Breast epithelium (tissue), 4 donors: ENCODE results near the gene SPATA45. TPM values are rescaled to one million over a fixed set of nuclear protein-coding genes. Genes with fewer than 3 reads are reported as not detected.
"Not testable (repeated sequence)": the region's sequence is repeated elsewhere in the genome, so short reads cannot be mapped to it uniquely, and the experiment has no call there.

Experiments used
- DNase-seq, 2 donors: peaks; one replicate each; pipeline ENCODE4 v3.0.0-alpha.2; 2019; ENCODE audit warnings: low spot score in 2 of 2
- H3K27ac ChIP-seq, 2 donors: fragments of 200-600 bp; sonication (generic) in 1 of 2; one replicate each; pipeline ENCODE4 v1.5.1; 2016 to 2019; ENCODE audit warnings: mild to moderate bottlenecking in 1 of 2
- H3K27me3 ChIP-seq, 2 donors: fragments of 200-600 bp; sonication (generic) in 1 of 2; one replicate each; pipeline versions ENCODE4 v1.5.1 to v1.6.0; 2017 to 2019; ENCODE audit warnings: control low read depth in 1 of 2, mild to moderate bottlenecking in 1 of 2
- H3K36me3 ChIP-seq: fragments of 200-600 bp; one replicate; pipeline ENCODE4 v1.5.1; 2019
- H3K4me1 ChIP-seq, 2 donors: fragments of 200-600 bp; sonication (generic); one replicate each; pipeline ENCODE4 v1.5.1; 2016 to 2019; ENCODE audit warnings: control low read depth in 1 of 2
- H3K4me3 ChIP-seq, 3 donors: fragments of 200-600 bp; sonication (generic); 1 replicate in 2 of 3; 2 replicates in 1 of 3; pipeline ENCODE4 v1.5.1; 2016 to 2019; ENCODE audit warnings: mild to moderate bottlenecking in 3 of 3, moderate library complexity in 2 of 3
- H3K9me3 ChIP-seq, 2 donors: fragments of 200-600 bp; sonication (generic) in 1 of 2; one replicate each; pipeline ENCODE4 v1.5.1; 2016 to 2019; ENCODE audit warnings: control low read depth in 1 of 2
- CTCF ChIP-seq, 3 donors: fragments of 450-650 bp; IDR thresholded peaks; one replicate each; pipeline ENCODE4 v1.5.1; 2016 to 2017; ENCODE audit warnings: antibody characterized with exemption in 3 of 3, mild to moderate bottlenecking in 3 of 3, moderate library complexity in 3 of 3
- POLR2A ChIP-seq: fragments of 450-650 bp; IDR thresholded peaks from one replicate; pipeline ENCODE4 v1.6.1; 2016; ENCODE audit warnings: antibody characterized with exemption, mild to moderate bottlenecking, moderate library complexity
- POLR2AphosphoS5 ChIP-seq, 3 donors: sonication (generic); formaldehyde crosslinking; IDR thresholded peaks; one replicate each; pipeline ENCODE4 v1.6.1; 2017; ENCODE audit warnings: antibody characterized with exemption in 3 of 3
- intact Hi-C: fragments of 100-400 bp; cut with DNase I; formaldehyde crosslinking; loops from one replicate; pipeline ENCODE4 v1.15.1; 2023; ENCODE audit warnings: low total_unique reads
- total RNA-seq, 3 donors: library from RNA; depleted of rRNA; stranded (reverse); fragments of >200 nt; gene quantifications; one replicate each; pipeline ENCODE4 v1.1.0, GENCODE V29; 2016

The SPATA45 gene
- total RNA-seq, 3 donors from 2014 or later, result not detected

DNA sequence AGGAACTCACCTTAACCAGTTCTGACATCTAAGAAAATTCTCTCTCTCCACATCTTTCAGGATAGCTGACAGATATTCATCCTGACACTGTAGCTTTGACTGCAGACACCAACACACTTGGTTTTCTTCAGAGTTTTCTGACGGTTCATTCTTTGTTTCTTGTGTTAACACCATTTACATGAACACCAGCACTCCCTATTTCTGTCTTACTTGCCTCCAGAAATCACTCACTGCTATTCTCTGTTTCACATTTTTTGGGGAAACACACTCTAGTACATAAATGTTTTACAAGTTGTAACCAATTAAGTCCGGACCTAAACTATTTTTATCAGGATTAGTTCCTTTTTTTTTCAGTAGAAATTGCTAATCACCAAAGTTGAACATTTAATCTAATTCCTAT, 26.1 kb upstream of the SPATA45 start:
- H3K36me3 ChIP-seq, result no peaks in the 10 kb centered on the region
- intact Hi-C loops, result no loop called here
- H3K9me3 ChIP-seq, result no peaks in the 10 kb centered on the region
- no peaks in the 10 kb centered on the region for H3K4me1 ChIP-seq
- no peaks in the 10 kb centered on the region for H3K27me3 ChIP-seq
- H3K27ac ChIP-seq, result no peak overlapping the region
- TF ChIP-seq POLR2AphosphoS5 (IDR thresholded peaks at IDR 0.05), result no peak
- no peak for TF ChIP-seq CTCF (IDR thresholded peaks at IDR 0.05)
- no peak for TF ChIP-seq POLR2A
- no peak overlapping the region for H3K4me3 ChIP-seq
- no peak for DNase-seq

DNA sequence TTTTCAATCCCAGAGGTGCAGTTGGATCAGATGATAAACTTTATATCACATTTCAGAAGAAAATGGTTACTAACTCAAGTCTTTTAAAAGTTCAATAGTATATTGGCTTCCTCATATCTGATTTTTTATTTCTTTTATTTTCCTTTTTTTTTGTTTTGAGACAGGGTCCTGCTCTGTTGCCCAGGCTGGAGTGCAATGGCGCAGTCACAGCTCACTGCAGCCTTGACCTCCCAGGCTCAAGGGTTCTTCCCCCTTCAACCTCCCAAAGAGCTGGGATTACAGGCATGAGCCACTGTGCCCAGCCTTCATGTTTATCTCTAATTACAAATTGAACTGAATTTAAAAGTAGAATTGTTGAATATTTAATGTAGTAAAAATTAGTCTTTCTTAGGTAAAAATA, 24.5 kb upstream of the SPATA45 start:
- DNase-seq, result no peak
- Histone ChIP-seq H3K36me3 (no peaks in the 10 kb centered on the region), H3K27ac (no peak overlapping the region), H3K4me1 (no peaks in the 10 kb centered on the region), H3K9me3 (no peaks in the 10 kb centered on the region), H3K27me3 (no peaks in the 10 kb centered on the region), H3K4me3 (no peak overlapping the region)
- intact Hi-C loops, result no loop called here
- TF ChIP-seq CTCF (IDR thresholded peaks at IDR 0.05) (no peak), POLR2AphosphoS5 (IDR thresholded peaks at IDR 0.05) (no peak), POLR2A (no peak)

GRCh38 chr1:212867192-212867591, 19.7 kb upstream of the SPATA45 start:
- no peaks in the 10 kb centered on the region for H3K4me1 ChIP-seq
- H3K36me3 ChIP-seq, result no peaks in the 10 kb centered on the region
- TF ChIP-seq POLR2AphosphoS5 (IDR thresholded peaks at IDR 0.05), result no peak
- TF ChIP-seq CTCF (IDR thresholded peaks at IDR 0.05), result no peak
- no peak for TF ChIP-seq POLR2A
- H3K4me3 ChIP-seq, result no peak overlapping the region
- DNase-seq, result no peak
- intact Hi-C loops, result no loop called here
- H3K27me3 ChIP-seq, result no peaks in the 10 kb centered on the region
- H3K27ac ChIP-seq, result no peak overlapping the region
- no peaks in the 10 kb centered on the region for H3K9me3 ChIP-seq

DNA sequence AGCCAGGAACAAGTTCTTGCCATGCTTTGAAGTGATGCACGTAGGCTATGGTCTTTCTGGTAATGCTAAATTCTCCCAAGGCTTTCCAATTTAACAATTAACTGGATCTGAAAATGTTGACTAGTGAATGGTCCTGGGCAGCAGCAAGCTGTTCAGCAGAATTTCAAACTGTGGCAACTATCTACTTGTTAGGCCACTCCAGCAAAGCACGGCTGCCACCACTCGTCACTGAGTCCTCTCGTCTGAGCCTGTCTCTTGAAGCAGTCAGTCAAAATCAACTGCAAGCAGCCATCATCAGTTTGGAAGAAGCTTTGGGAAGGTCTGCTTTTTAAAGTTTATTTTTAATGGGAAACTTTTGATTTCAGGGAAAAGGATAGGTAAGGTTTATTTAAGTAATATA, 16.8 kb upstream of the SPATA45 start:
- Histone ChIP-seq H3K27ac (no peak overlapping the region), H3K4me1 (no peaks in the 10 kb centered on the region), H3K27me3 (no peaks in the 10 kb centered on the region), H3K36me3 (no peaks in the 10 kb centered on the region), H3K9me3 (no peaks in the 10 kb centered on the region), H3K4me3 (no peak overlapping the region)
- TF ChIP-seq POLR2AphosphoS5 (IDR thresholded peaks at IDR 0.05) (no peak), POLR2A (no peak), CTCF (IDR thresholded peaks at IDR 0.05) (no peak)
- intact Hi-C loops, result no loop called here
- no peak for DNase-seq

GRCh38 chr1:212863345-212863744, 15.9 kb upstream of the SPATA45 start:
- H3K36me3 ChIP-seq, H3K27ac ChIP-seq, H3K9me3 ChIP-seq, DNase-seq, H3K27me3 ChIP-seq, H3K4me3 ChIP-seq, intact Hi-C loops, H3K4me1 ChIP-seq: not testable (repeated sequence)

DNA sequence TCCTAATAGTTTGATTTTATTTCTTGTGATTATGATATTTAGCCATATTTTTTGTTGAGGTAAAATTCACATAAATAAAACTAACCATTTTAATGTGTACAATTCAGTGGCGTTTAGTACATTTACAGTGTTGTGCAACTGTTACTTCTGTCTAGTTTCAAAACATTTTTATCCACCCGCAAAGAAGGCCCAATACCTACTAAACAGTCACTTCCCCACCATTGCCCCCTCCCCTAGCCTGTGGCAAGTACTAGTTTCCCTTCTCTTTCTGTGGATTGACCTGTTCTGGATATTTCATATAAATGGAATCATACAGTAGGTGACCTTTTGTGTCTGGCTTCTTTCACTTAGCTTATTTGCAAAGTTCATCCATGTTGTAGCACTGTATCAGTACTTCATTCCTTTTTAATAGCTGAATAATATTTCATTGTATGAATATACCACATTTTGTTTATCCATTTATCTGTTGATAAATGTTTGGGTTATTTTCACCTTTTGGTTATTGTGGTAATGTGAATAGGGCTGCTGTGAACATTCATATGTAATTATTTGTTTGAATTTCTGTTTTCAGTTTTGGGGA, 14.8 kb upstream of the SPATA45 start:
- H3K36me3 ChIP-seq, result no peaks in the 10 kb centered on the region
- no peaks in the 10 kb centered on the region for H3K27me3 ChIP-seq
- no peak for DNase-seq
- no peak overlapping the region for H3K4me3 ChIP-seq
- no peak overlapping the region for H3K27ac ChIP-seq
- TF ChIP-seq POLR2AphosphoS5 (IDR thresholded peaks at IDR 0.05), result no peak
- no peak for TF ChIP-seq POLR2A
- no peak for TF ChIP-seq CTCF (IDR thresholded peaks at IDR 0.05)
- H3K9me3 ChIP-seq, result no peaks in the 10 kb centered on the region
- H3K4me1 ChIP-seq, result no peaks in the 10 kb centered on the region
- intact Hi-C loops, result no loop called here
